EH (cell line): ENCODE results near the gene GUCD1.

ENCODE experiments used
- DNase-seq: peaks from one replicate; pipeline ENCODE4 v3.0.0-alpha.2; 2015; ENCODE audit warnings: low read depth

The GUCD1 gene

GRCh38 chr22:24590596-24591173, 35.7 kb upstream of the GUCD1 start:
- DNase-seq: no peak

- no peak for DNase-seq
Measured at GRCh38 chr22:24589518-24590030, 34.6 kb upstream of the GUCD1 start.

- no peak for DNase-seq
Measured at GRCh38 chr22:24588757-24589481, 34.0 kb upstream of the GUCD1 start.

GRCh38 chr22:24588381-24588756, 33.4 kb upstream of the GUCD1 start:
- no peak for DNase-seq

- no peak for DNase-seq
Measured at GRCh38 chr22:24587948-24588347, 33.0 kb upstream of the GUCD1 start.

- no peak for DNase-seq
Measured at GRCh38 chr22:24587251-24587650, 32.3 kb upstream of the GUCD1 start.

GRCh38 chr22:24585927-24586546, 31.1 kb upstream of the GUCD1 start:
- DNase-seq: no peak

GRCh38 chr22:24585461-24585860, 30.5 kb upstream of the GUCD1 start:
- DNase-seq: no peak

- no peak for DNase-seq
Measured at GRCh38 chr22:24584871-24585411, 30.0 kb upstream of the GUCD1 start.

GRCh38 chr22:24584166-24584790, 29.3 kb upstream of the GUCD1 start:
- no peak for DNase-seq

GRCh38 chr22:24583221-24584165, 28.6 kb upstream of the GUCD1 start:
- peak; percentile 32 for DNase-seq

GRCh38 chr22:24582056-24582814, 27.3 kb upstream of the GUCD1 start:
- DNase-seq: no peak

GRCh38 chr22:24580276-24580675, 25.3 kb upstream of the GUCD1 start:
- peak; percentile 79 for DNase-seq

GRCh38 chr22:24579258-24579601, 24.3 kb upstream of the GUCD1 start:
- DNase-seq: no peak

- peak; percentile 21 for DNase-seq
Measured at GRCh38 chr22:24578355-24579257, 23.7 kb upstream of the GUCD1 start.

GRCh38 chr22:24576778-24577177, 21.8 kb upstream of the GUCD1 start:
- DNase-seq: no peak

- DNase-seq: no peak
Measured at GRCh38 chr22:24571266-24571665, 16.3 kb upstream of the GUCD1 start.

- no peak for DNase-seq
Measured at GRCh38 chr22:24567668-24568067, 12.7 kb upstream of the GUCD1 start.

- DNase-seq: no peak
Measured at GRCh38 chr22:24566899-24567511, 12.1 kb upstream of the GUCD1 start.
